AG04449 (cell line): Measurements from ENCODE around the gene WDR5B.
A peak's percentile ranks its signal among the peaks of the same experiment; 100 is the strongest.

Experiments used
- CTCF ChIA-PET: fragments of 350-600 bp; formaldehyde crosslinking; extraction: SDS; loops from one replicate; lab custom pipeline; 2021; ENCODE audit warnings: antibody characterized with exemption; lab: Yijun Ruan, JAX
- POLR2A ChIA-PET: fragments of 400-600, 350-600 bp; formaldehyde crosslinking; extraction: SDS; loops from one replicate; lab custom pipeline; 2020; ENCODE audit warnings: antibody characterized with exemption, inconsistent platforms; lab: Yijun Ruan, JAX
- DNase-seq: peaks from one replicate; pipeline ENCODE4 v3.0.0-alpha.2; 2010; ENCODE audit warnings: low read depth, low spot score
- H3K4me3 ChIP-seq: 2 replicates; pipeline ENCODE4 v1.5.1; 2011; ENCODE audit warnings: low read depth, mild to moderate bottlenecking, control low read depth, low read length
- TF ChIP-seq, protein P1 (sequence below): IDR thresholded peaks from one replicate; pipeline ENCODE4 v1.5.1; 2011; ENCODE audit warnings: mild to moderate bottlenecking, moderate library complexity, low read length, control low read depth, inconsistent platforms; ENCODE audit not compliant: insufficient read depth; ENCODE audit errors: missing control alignments

WDR5B gene

DNA sequence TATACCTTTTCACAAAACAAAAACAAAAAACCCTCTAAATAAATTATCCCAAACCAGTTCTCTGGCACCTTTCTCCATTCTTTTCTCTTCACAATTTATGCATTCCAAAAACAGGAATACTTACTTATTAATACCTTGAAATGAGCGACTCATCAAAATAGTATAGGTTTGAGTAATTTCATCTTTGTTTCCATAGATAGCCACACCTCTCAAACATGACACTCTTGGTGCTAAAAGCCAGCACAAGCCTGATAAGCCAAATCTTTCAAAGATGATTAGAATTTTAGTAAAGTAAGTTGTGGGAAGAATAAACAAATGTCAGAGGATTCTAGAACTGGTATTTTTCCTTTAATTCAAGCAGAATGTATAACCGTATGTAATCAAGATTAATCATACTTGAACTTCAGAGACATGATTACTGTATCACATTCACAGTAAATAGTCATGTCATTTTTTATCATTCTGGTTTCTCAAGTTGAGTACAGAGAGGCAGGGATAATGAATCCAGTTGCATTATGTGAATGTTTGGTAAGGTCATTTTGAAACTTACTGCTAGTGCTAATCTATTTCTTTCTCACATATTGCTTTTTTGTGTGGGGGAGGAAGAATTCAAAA lies 12.1 kb upstream of the WDR5B start:
- POLR2A ChIA-PET: no interaction called here

DNA sequence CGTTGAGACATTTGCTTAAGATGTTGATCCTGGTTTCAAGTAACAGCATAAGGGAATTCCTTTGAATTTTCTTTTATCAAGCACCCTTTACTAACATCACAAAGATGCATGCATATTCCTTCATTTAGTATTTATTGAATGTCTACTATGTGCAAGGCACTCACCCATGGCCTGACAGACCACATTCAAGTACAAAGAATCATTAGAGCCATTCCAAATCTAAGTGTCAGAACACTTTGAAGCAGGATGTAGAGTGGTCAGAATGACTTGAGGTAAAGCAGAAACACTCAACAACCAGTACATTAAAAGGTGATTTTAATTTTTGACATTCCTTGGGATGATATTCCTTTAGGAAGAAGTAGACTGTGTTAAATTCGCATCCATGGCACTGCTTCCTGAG lies 6.0 kb upstream of the WDR5B start:
- DNase-seq: no peak
- ChIA-PET POLR2A (no interaction called here), CTCF (no interaction called here)

More for the DNA sequence above, 12.1 kb upstream of the WDR5B start:
- TF ChIP-seq, protein P1, sequence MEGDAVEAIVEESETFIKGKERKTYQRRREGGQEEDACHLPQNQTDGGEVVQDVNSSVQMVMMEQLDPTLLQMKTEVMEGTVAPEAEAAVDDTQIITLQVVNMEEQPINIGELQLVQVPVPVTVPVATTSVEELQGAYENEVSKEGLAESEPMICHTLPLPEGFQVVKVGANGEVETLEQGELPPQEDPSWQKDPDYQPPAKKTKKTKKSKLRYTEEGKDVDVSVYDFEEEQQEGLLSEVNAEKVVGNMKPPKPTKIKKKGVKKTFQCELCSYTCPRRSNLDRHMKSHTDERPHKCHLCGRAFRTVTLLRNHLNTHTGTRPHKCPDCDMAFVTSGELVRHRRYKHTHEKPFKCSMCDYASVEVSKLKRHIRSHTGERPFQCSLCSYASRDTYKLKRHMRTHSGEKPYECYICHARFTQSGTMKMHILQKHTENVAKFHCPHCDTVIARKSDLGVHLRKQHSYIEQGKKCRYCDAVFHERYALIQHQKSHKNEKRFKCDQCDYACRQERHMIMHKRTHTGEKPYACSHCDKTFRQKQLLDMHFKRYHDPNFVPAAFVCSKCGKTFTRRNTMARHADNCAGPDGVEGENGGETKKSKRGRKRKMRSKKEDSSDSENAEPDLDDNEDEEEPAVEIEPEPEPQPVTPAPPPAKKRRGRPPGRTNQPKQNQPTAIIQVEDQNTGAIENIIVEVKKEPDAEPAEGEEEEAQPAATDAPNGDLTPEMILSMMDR: no peak
- no peak overlapping the region for H3K4me3 ChIP-seq
- CTCF ChIA-PET: interaction anchor here (1.0 to 1.1 kb wide), 2 partner anchors 9 to 251 kb away, joined by 4 read pairs; no protein-coding TSS in a partner anchor
- DNase-seq: no peak

DNA sequence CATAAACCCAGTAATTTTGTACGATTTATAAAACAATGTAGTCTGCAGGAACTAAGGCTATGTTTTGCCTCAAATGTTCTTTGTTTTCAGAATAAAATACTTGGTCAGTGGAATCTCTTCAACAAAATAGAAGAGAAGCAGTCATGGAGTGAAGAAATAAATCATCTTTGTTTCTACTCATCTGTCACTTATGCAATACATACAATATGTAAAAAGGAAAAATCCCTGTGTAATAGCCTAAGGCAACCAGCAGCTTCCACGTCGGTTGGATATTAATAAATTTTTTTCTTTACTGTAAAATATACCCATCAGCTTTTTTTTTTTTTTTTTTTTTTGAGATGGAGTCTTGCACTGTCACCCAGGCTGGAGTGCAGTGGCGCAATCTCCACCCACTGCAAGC lies 5.2 kb upstream of the WDR5B start:
- CTCF ChIA-PET: no interaction called here
- TF ChIP-seq, protein P1: no peak
- H3K4me3 ChIP-seq: no peak overlapping the region
- no peak for DNase-seq
- POLR2A ChIA-PET: interaction anchor here (0.6 kb wide), 1 partner anchor 628 kb away, joined by 3 read pairs; no protein-coding TSS in a partner anchor

More for the DNA sequence above, 6.0 kb upstream of the WDR5B start:
- H3K4me3 ChIP-seq: no peak overlapping the region
- TF ChIP-seq, protein P1: no peak

DNA sequence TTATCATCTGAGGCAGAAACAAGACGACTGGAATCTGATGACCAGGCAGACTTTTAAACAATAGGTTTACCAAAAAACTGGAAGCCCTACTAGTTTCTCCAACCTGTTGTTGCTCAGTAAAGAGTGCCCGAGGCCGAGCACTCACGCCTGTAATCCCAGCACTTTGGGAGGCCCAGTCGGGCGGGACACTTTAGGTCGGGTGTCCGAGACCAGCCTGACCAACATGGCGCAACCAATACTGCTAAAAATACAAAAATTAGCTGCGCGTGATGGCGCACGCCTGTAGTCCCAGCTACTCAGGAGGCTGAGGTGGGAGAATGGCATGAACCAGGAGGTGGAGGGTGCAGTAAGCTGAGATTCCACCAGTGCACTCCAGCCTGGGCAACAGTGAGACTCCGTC lies 1.1 kb upstream of the WDR5B start:
- no peak for DNase-seq
- TF ChIP-seq, protein P1: no peak
- POLR2A ChIA-PET: interaction anchor here (1.6 kb wide), 1 partner anchor 98 kb away, joined by 6 read pairs; the partner anchor contains the start of gene KPNA1
- CTCF ChIA-PET: interaction anchor here (0.8 to 3.3 kb wide), 6 partner anchors 8 to 315 kb away, joined by 3 to 13 read pairs (median 4); partner anchors contain the start of gene FAM162A
- H3K4me3 ChIP-seq: peak overlapping the region; percentile 87

DNA sequence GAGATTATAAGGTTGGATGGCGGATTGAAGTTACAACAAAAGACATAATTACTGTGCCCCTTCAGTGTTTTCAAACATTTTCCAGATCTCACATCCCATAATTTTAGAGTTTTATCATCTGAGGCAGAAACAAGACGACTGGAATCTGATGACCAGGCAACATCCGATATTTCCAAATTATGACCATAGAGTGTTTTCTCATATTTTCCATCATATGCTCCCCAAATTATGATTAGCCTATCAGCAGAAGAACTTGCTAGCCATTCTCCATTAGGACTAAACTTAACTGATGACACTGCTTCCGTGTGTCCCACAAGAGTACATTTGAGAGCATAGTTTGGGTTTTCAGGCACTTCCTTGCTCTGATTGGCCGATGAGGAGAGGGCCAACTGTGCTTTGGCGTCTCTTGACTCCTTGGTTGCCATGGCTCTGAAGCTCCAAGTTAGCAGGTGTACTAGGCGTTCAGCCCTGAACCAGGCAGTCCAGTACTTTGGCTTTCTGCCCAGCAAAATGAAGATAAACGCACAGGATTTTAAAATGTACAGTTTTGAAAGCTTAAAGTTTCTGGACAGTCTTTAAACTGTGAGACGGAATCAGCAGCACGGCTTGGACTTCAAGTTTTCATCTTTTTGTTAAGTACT lies 638 bp downstream of the WDR5B start:
- no peak for DNase-seq
- ChIA-PET POLR2A (no interaction called here), CTCF (interaction anchor here (1.1 to 3.3 kb wide), 5 partner anchors 18 to 264 kb away, joined by 3 to 13 read pairs (median 8); partner anchors contain the start of gene FAM162A)
- TF ChIP-seq, protein P1: no peak
- peak overlapping the region; percentile 87 for H3K4me3 ChIP-seq

DNA sequence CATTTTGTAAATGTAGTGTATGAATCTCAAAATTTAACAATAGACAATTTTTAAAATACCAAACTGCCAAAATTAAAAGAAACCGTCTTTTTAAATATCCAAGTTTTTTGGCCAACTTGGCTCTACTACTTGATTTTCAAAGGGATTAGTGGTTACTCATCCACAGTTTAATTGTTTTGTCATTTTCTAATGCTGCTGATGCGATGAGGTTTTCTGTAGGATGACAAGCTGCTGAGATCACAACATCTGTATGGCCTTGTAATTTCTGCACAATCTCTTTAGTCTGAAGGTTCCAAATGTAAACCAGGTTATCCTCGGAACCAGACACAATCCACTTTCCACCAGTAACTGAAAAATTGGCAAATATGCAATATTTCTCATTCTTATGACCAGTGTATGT lies 1.5 kb downstream of the WDR5B start:
- ChIA-PET CTCF (no interaction called here), POLR2A (no interaction called here)
- H3K4me3 ChIP-seq: no peak overlapping the region
- TF ChIP-seq, protein P1: no peak
- no peak for DNase-seq
